ENCODE results near the gene AKR1C2.
"Not testable (repeated sequence)": the region's sequence is repeated elsewhere in the genome, so short reads cannot be mapped to it uniquely, and the experiment has no call there.

AKR1C2 gene

GRCh38 chr10:5003127-5004029 lies at the start of gene AKR1C2:
Gene AKR1C2 (minus strand): TSS chr10:5003857. CDS start chr10:5003835, 22 bp downstream.
- H3K27me3 ChIP-seq (replicated peaks; ENCODE audit: control insufficient read depth, insufficient read depth, low read length); DNase-seq (ENCODE audit: extremely low read depth, insufficient read length); H3K36me3 ChIP-seq (ENCODE audit: control insufficient read depth, insufficient read depth, low read length); H3K4me3 ChIP-seq (replicated peaks; ENCODE audit: low read depth, low read length): not testable (repeated sequence)

GRCh38 chr10:5052951-5053500 lies 49.4 kb upstream of the AKR1C2 start:
- not testable (repeated sequence) for DNase-seq (ENCODE audit: extremely low read depth, insufficient read length); H3K27me3 ChIP-seq (replicated peaks; ENCODE audit: control insufficient read depth, insufficient read depth, low read length); H3K36me3 ChIP-seq (ENCODE audit: control insufficient read depth, insufficient read depth, low read length); H3K4me3 ChIP-seq (replicated peaks; ENCODE audit: low read depth, low read length)

- Histone ChIP-seq H3K4me3 (replicated peaks; ENCODE audit: low read depth, low read length) (no peak overlapping the region), H3K27me3 (replicated peaks; ENCODE audit: control insufficient read depth, insufficient read depth, low read length) (no peaks in the 10 kb centered on the region), H3K36me3 (ENCODE audit: control insufficient read depth, insufficient read depth, low read length) (no peaks in the 10 kb centered on the region)
- no peak for DNase-seq (ENCODE audit: extremely low read depth, insufficient read length)
- TF ChIP-seq CTCF (IDR thresholded peaks at IDR 0.05; ENCODE audit: insufficient read depth, low read length, poor library complexity, severe bottlenecking): no peak
Measured at GRCh38 chr10:5047912-5048628, 44.4 kb upstream of the AKR1C2 start.

- not testable (repeated sequence) for H3K27me3 ChIP-seq (replicated peaks; ENCODE audit: control insufficient read depth, insufficient read depth, low read length); H3K36me3 ChIP-seq (ENCODE audit: control insufficient read depth, insufficient read depth, low read length); DNase-seq (ENCODE audit: extremely low read depth, insufficient read length); H3K4me3 ChIP-seq (replicated peaks; ENCODE audit: low read depth, low read length)
Measured at GRCh38 chr10:5047055-5047454, 43.4 kb upstream of the AKR1C2 start.

GRCh38 chr10:5046410-5046809 lies 42.8 kb upstream of the AKR1C2 start:
- H3K27me3 ChIP-seq (replicated peaks; ENCODE audit: control insufficient read depth, insufficient read depth, low read length): no peaks in the 10 kb centered on the region
- H3K36me3 ChIP-seq (ENCODE audit: control insufficient read depth, insufficient read depth, low read length): no peaks in the 10 kb centered on the region
- no peak for TF ChIP-seq CTCF (IDR thresholded peaks at IDR 0.05; ENCODE audit: insufficient read depth, low read length, poor library complexity, severe bottlenecking)
- no peak overlapping the region for H3K4me3 ChIP-seq (replicated peaks; ENCODE audit: low read depth, low read length)
- no peak for DNase-seq (ENCODE audit: extremely low read depth, insufficient read length)

GRCh38 chr10:5045095-5045494 lies 41.4 kb upstream of the AKR1C2 start:
- TF ChIP-seq CTCF (IDR thresholded peaks at IDR 0.05; ENCODE audit: insufficient read depth, low read length, poor library complexity, severe bottlenecking): no peak
- no peaks in the 10 kb centered on the region for H3K36me3 ChIP-seq (ENCODE audit: control insufficient read depth, insufficient read depth, low read length)

GRCh38 chr10:5043716-5044115 lies 40.1 kb upstream of the AKR1C2 start:
- no peak for TF ChIP-seq CTCF (IDR thresholded peaks at IDR 0.05; ENCODE audit: insufficient read depth, low read length, poor library complexity, severe bottlenecking)
- no peaks in the 10 kb centered on the region for H3K36me3 ChIP-seq (ENCODE audit: control insufficient read depth, insufficient read depth, low read length)
- no peak for DNase-seq (ENCODE audit: extremely low read depth, insufficient read length)
- no peaks in the 10 kb centered on the region for H3K27me3 ChIP-seq (replicated peaks; ENCODE audit: control insufficient read depth, insufficient read depth, low read length)
- H3K4me3 ChIP-seq (replicated peaks; ENCODE audit: low read depth, low read length): no peak overlapping the region

More at GRCh38 chr10:5045095-5045494, 41.4 kb upstream of the AKR1C2 start:
- no peak for DNase-seq (ENCODE audit: extremely low read depth, insufficient read length)
- H3K27me3 ChIP-seq (replicated peaks; ENCODE audit: control insufficient read depth, insufficient read depth, low read length): no peaks in the 10 kb centered on the region
- H3K4me3 ChIP-seq (replicated peaks; ENCODE audit: low read depth, low read length): no peak overlapping the region
